8988T (cell line): ENCODE results near the gene SAMD4A.

Experiments used
- DNase-seq: peaks from one replicate; pipeline ENCODE4 v3.0.0; 2011

Gene SAMD4A

DNA sequence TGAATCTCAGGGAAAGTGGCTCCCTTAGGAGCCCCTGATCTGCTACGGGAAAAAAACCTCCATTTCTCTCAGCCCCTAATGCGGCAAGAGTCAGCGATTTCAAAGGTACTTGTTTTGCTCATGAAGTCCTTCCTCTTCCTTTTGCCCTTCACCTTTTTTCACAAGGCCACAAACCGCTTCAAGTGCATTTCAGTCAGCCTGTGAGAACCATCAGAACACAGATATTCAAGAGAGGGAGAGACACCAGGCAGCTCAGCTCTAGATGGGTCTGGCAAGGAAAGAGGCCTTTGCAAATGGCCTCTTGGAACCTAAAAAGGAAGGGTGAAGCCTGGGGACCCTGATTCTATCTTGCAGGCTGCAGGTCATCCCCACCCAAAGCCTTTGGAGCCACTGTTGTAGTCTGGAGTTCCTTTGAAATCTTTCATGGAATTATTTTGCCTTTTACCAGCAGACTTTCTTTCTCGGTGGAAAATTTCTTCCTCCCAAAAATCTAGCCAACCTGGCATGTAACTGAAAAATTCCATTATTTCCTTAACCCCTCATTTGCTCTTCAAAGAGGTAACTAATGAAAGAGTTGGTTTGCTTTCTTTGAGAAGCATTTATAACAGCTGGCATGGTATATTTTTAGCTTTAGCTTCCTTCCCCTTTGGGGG lies 145.0 kb downstream of the SAMD4A start:
- DNase-seq = no peak

DNA sequence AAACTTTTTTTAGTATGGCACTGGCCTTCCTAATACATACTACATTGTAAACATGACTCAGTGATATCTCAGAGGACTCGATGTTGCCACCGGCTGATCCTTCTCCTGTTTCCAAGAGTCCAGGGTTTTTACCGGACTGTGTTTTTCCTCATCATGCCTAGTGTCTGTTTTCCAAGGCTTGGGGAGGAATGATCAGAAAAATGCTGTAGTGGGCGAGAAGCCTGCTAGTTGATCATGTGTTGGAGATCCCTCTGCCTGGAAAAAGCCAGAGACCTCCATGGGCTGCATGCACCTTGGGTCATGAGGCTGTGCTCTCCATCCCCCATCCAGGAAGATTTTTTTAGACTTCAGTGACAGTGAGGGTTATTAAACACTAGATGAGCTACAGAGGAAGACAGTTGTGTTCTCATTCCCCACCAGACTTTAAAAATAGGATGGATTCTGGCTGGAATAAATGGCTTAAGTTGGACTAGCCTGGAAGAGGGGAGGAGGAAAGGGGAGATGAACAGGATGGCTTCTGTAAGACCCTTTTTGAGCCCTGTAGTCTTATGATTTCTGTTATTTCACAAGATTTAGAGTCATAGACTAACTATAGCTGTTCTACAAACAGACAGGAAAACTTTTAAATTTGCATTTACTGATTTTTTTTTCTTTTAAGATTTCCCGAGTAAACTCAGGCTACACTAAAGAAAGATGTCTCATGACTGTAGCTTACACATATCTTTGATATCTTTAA lies 145.7 kb downstream of the SAMD4A start:
- DNase-seq = no peak

DNA sequence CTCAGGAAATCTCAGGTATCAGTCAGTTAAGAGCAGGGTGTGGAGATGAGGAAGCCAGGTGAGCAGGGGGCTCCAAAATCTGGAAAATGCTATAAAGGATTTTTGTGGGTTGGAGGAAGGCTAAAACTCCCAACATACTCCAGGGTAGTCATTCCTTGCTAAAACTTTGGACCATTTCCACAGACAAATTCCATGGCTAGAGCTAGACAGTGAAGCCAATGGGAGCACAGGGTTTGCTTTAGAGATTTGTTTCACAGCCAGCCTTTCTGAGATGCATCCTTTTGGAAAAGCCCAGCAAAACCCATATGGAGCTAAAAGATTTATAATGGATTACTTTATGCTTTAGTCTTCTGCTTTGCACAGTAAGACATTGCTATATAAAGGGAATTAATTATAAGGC lies 146.5 kb downstream of the SAMD4A start:
- DNase-seq = no peak

DNA sequence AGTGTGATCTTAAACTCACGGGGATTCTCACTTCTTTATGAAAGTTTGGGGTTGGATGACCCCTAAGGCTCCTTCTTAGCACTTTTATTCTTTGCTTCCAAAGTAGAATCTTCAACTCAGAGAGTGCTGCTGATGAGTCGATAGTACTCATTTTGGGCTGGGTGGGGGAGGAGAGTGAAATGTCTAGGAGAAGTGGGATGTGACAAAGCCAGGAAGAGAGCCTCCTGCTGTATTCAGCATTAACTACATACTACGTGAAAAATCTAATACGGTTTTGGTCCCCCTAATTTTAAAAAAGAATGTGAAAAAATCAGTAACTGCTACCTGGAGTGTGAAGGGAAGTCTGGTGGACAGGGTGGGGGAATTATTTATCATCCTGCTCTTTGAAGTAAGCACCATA lies 148.3 kb downstream of the SAMD4A start:
- no peak for DNase-seq

DNA sequence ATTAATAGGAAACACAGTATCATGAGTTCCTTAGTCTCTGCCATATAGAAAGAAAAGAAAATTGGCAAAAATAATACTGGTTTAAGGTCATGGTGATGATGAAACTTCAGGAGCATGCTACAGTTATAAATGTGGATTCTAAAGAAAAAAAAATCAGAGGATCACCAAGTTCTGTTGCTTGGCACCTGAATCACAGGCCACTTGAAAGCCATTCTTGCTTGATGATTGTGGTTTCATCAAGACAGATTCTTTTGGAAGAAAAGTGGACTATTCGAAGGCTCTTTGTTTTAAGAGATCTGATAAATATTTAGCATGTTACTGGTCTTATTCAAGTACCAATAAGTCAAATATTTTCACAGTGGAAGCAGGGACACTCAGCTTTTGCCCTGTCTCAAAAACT lies 148.9 kb downstream of the SAMD4A start:
- DNase-seq = no peak

DNA sequence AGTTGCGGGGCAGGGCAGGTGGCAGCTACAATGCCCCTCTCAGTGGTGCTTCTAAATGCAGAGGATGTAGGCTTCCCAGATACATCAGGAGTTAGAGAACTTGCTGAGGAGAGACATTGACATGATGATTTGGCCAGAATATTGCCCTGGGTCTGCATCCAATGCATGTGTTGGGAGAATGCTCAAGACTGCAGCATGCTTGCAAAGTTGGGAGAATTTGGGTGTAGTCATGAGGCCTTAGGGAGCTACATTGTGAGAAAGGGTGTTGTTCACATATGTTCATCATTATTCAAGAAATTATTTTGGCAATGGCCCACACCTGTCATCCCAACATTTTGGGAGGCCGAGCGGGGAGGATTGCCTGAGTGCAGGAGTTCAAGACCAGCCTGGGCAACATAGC lies 149.9 kb downstream of the SAMD4A start:
- DNase-seq = no peak

DNA sequence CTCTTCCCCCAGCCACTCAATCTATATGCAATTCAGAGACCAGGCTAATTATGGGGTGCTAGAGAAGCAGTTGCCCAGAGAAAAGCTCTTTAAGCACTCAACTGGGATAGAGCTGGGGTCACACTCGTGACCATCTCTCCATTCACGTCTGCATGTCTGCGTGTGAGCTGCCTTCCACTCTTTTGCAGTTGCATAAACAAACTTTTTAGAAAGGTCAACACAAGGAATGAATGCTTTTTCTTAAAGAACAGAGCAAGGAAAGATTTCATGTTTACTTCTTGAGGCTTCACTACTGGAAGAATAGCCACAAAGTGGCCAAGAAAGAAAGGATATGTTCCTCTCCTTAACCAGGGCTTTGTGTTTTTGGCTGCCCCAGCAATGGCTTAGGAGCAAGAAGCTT lies 151.1 kb downstream of the SAMD4A start:
- no peak for DNase-seq

DNA sequence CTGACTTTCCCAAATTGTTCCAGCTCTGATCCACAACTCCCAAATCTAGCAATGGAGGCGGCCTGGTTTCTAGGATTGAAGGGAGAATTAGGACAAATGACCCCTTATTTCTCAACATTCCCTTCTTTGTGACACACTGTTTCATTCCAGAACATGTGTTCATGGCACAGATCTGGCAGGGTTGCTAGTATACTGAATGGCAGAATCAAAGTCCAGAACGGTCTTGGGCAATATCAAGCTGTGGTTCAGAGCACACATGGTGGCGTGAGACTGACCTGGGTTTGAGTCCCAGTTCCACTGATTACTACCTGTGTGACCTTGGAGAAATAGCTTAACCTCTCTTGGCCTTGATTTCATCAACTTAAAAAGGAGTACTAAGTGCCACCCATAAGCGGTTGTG lies 152.5 kb downstream of the SAMD4A start:
- DNase-seq = no peak

DNA sequence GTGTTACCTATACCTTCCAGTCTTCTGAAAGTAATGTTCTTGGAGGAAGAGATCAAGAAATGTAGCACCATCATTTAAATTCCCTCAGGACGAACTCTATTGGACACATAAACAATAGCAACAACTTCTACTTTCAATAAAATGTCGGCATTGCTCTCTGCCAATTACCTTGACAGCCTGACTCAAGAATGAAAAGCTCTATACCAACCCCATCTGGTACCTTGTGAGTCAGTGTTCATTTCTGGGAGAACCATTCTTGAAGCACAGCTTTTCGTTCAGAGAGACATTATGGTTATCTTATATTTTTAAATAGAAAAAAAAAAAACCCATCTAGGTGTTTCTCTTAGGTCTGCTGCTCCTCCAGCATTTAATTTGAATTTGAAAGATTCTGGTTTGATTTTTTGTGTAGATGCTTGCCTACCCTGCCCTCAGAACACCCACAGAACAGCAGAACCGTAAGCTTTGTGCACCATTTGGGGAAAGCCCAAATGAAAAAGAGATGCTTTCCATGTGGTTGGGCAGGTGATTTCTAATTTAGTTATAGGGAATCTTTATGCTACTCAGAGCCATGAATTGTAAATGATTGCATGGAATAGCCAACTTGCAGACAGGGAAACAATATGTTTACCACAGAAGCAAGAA lies 156.0 kb downstream of the SAMD4A start:
- DNase-seq = no peak

DNA sequence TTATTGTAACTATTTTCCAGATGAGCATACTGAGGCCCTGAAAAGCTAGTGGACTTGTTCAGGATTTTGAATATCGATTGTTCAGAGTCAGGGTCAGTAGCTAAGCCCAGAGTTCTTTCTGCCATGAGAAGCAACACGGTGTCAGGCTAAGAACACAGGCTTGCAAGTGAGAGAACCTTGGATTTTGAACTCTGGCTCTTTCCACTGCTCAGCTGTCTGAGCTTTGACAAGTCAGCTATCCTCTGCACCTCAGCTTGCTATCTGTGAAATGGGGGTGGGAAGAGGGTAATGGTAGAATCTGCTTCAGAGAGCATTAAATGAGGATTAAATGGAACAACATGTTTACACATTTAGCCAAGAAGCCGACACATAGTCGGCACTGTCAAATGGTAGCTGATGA lies 157.2 kb downstream of the SAMD4A start:
- no peak for DNase-seq

DNA sequence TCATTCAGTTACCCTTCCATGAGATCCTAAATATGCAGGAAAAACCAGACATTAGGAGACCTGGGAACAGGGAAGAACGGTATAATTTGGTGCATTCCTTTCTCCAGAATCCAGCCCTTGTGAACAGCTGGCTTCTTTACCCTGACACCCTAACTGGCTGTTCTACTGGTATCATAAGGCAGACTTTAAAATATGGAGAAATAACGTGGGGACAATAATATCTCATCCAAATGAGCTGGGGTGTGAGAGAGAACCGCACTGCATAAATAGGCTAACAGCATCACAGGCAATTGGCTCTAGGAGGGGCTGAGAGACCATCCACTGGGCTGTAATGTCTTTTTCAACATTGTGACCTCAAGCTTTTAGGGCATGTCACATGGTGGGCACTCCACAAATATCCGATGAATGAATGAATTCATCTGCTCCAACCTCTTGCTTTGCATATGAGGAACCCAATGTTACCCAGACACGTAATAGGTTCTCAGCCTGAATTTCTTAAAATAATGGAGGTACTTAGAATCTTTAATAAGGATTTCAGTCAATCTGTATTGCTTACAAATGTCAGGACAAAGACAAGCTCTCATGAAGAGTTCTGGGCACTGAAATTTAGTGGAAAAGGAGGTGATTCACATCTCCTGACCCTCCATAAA lies 157.9 kb downstream of the SAMD4A start:
- no peak for DNase-seq

DNA sequence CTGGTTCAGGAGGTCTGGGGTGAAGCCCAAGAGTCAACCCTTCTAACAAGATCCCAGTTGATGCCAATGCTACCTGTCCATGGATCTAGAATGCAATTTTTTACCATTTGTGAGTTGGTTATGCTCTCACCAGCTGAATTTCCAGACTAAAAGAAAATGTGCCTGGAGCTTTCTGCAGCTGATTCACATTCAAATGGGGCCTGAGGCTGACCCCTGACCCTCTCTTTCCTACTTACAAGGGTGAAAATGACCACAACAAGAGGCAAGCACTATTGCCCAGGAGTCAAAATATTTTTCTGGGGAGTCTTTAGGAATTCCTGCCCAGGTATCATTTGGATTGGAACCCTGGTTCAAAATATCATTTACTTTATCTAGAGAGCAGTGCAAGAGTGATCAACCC lies 159.1 kb downstream of the SAMD4A start:
- no peak for DNase-seq

DNA sequence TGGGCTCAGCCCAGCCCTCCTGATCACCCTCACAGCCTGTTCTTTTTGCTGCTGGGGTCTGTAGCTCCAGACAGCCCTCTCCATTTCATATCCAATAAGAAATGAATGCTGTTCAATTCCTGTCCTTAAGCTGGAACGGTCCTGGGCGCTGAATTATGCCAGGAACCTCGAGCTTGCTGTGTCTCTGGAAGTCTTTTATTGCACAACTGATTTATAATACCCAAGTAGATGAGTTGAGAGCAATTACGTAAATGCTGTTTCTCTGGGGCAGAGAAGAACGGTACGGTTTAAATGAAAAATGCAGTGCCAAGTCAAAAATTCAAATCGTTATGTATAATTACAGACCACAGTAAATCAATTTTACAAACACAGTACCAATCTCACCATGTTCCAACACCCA lies 161.0 kb downstream of the SAMD4A start:
- DNase-seq = no peak

DNA sequence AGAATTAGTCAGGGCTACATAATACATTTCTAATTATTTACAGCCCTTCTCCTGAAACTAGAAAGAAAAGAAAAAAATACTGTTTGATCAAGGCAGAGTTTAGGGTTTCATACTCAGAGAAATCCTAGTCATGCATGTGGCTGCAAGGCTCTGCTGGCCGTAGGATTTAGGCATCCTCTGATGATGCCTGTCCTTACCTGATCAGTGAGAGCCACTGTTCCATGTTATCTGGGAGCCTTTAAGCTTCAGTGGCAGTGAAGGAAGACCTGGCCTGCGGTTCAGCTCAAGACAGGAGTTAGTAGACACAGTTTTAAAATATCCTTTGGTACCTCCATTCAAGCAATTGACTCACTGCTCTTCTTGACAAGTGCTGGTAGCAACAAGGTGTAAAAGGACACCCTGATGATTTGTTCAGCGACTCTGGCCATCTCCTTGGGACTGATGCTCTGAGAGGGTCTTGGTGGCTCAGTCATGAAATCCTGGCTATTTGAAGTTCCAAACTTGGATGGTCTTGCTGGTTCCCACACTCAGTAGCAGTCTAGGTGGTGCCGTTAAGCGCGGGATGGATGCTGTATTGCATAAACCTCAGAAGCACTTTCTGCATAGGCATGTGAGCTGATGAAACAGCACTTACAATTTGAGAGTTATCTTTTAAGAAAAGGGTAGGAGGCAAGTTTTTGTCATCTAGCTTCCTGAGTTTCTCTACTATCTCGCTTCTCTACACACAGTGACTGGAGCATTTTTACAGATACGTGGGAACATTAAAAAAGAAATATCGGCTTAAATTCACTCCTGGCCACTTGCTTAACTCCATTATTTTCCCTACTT lies 162.0 kb downstream of the SAMD4A start:
- no peak for DNase-seq

DNA sequence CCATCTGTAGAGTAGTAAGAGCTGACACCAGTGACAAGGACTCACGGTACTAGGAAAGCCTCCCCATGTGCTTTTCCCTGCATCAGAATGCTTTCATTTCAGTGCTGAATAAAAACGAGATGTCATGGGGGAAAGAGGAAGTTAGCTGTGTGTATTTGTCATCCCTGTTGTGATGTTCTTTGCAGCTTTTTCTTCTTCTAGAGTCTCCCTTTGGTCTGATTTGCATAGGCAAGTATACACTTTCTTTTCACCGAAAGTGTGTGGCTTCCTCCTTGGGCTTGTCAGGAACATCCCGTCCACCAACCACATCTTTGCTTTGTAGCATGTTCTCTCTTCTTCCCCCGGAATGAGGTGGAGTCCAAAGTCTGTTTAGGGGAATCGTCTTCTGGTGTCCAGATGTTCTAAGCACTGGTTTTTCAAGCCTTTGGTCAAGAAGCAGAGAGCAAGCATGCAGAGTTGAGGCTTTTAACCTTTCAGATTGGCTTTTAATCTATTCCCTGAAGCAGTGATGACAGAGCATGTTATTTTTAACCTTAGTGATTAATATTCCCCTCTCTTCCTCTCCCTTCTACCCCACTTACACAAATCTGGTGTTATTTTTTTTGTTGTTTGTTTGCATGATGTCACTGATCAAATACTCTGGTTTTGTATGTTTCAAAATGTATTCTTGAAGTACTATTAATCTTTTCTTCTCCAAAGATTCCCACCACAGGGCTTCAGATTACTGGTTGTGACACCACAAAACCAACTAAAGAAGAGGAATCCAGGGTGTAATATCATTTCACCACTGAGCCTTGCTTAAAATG lies 163.4 kb downstream of the SAMD4A start:
- no peak for DNase-seq

DNA sequence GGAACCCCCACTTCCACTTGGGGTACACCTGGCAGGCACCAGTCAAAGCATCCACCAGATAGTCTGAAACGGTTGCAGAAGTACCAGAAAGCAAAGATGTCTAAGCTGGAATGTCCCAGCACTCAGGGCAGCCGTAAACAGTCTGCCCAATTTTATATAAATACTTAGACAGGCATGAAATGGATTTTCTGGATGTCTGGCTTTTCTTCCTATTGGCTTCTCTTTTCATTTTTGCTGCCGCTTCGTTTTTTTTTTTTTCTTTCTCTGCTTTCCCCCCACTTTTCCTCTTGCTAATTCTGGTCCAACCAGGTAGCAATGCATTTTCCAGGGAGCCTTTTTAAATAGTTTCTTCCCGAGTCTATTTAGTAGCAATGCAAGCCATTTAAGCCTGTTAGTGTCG lies 168.0 kb downstream of the SAMD4A start:
- DNase-seq = no peak

DNA sequence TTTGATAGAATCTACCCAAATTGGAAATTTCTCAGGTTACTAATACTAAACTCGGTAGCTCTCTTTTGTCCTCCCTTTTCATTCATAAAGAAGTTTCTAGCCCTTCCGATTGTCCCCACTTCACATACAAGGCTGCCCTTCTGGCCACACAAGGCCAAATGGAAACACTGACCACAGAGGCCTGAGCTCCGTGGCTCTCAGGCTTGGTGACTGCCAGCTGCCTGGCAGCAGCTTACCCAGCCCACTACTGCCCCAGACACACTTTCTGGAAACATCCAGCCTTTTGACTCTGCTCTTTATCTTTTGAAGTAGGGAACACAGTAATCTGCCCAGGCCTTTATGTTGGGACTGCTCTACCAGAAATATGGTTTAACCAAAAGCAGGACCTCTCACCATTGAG lies 168.5 kb downstream of the SAMD4A start:
- DNase-seq = no peak

DNA sequence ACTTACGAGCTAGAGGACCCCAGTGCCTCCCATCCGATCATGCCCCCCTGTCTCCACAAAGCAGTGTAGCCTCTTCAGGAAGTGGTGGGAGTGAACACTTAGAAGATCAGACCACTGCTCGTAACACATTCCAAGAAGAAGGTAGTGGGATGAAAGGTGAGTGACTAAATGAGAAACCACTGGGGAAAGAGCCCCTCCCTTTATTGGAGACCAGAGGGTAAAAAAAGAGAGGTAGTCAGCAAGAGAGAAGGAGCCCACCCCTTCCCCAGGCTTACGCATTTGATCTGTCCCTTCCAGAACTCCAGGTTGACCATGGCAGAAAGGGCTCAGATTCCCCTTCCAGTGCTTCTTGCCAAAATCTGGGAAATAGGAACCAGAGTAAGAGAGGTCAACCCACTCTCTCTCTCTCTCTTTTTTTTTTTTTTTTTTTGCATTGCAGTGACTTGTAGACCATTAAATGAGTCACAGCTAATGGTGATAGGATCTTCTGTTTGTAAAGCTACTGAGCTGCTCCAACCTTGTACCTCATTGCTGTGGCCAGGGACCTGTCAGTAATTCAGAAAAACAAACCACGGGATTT lies 170.3 kb downstream of the SAMD4A start:
- no peak for DNase-seq

DNA sequence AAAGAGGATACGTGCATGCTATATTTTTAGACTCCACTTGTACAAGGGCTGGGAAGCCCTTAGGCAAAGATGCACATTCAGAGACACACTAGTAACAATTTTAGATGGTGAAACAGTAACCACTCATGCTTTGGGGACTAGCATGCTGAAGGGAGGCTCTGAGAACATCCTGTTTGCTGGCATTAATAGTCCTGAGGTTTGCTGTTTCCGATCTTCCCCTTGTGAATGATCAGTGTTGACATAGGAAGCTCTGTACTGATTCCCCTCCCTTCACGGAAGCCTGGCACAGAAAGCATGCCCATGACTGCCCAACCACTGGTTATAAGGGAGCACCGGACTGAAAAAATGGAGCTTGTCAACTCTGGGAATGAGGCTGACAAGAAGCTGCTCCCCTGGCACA lies 171.1 kb downstream of the SAMD4A start:
- DNase-seq = no peak

DNA sequence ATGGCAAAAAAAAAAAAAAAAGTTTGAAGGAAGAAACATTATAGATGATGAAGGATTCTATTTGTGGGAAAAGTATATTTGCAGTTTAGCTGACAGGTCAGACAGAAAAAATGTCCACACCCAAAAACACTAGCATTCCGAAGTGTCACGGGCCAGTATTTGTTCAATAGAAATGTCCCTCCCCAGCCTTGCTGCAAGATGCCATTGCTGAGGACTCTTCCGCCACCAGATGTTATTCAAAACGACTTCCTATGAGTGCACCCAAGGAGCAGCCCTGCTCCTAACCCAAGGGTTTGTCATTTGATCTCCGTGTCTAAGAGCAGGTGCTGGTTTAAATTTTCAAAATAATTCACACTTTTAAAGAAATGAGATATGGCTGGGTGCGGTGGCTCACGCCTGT lies 172.6 kb downstream of the SAMD4A start:
- no peak for DNase-seq

DNA sequence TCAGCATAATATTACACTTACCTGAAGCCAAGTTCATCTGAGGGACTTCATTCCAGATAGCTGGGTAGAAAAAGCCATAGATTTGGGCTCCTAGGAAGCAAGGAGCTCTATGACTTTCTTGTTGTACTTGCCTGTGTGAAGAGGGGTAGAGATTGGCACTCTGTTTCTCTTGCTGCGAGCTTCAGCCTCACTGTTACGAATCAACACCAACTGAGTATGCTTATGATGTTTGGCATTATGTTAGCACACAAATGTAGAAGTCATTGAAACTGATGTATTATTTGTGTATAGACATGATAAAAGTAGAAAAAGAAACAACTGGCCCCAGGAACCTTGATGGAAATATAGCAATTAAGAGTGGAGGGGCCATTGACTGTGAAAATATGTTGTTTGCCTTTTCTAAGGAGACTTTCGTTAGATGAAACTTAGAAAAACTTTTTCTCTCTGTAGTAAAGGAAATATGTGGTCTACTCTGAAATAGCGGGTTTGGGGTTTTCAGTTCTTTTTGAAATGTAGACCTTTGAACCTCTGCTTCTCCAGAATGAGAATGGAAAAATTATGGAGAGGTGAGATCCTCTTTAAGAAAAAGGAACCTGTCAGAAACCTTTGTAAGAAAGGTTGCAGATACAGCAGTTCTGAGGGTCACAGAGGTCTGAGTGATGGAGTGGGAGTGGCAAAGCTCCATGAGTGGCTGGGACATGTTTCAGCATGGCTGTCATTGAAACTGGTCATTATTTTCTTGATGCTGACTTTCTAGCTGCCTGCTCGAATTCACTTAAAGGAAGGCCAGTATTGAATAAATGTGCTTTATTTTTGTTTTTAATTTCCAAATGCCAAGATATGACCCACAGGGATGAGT lies 175.8 kb downstream of the SAMD4A start:
- DNase-seq = no peak
